HepG2 (cell line): Measurements from ENCODE around the gene CCDC88A.

Experiments
- DPF2 ChIP-seq: sonication (generic); formaldehyde crosslinking; IDR thresholded peaks from 2 replicates; pipeline ENCODE4 v1.4.0; 2020; ENCODE audit warnings: mild to moderate bottlenecking, low read depth, missing genetic modification reagents, borderline replicate concordance
- NR0B2 ChIP-seq: sonication (generic); formaldehyde crosslinking; IDR thresholded peaks from 2 replicates; pipeline ENCODE4 v1.4.0; 2020; ENCODE audit warnings: mild to moderate bottlenecking, missing genetic modification reagents

GRCh38 chr2:55355451-55355850 is 64.2 kb downstream of the CCDC88A start:
- TF ChIP-seq DPF2 (CRISPR knock-in tag), result no peak
- TF ChIP-seq NR0B2 (CRISPR knock-in tag), result no peak
